HepG2 (cell line): ENCODE measurements around the gene CKAP2L. TPM values are rescaled to one million over a fixed set of nuclear protein-coding genes. Genes with fewer than 3 reads are reported as not detected.

Experiments
- ATAC-seq: fragments of 200-7000 bp; cut with Tn5 transposase; 3 replicates; pipeline ENCODE4 v1.9.1; 2020; ENCODE audit warnings: mild to moderate bottlenecking, moderate library complexity
- BruUV-seq: library from RNA; stranded (reverse); fragments of 400-500 nt; replicated peaks from 2 replicates; lab custom pipeline; 2021; lab: Mats Ljungman, UMichigan
- CTCF ChIA-PET: fragments of 300-600 bp; formaldehyde crosslinking; extraction: SDS; loops from one replicate; lab custom pipeline; 2021; ENCODE audit warnings: low total read pairs, inconsistent platforms, low intra/inter-chr PET ratio; lab: Yijun Ruan, JAX
- POLR2A ChIA-PET: fragments of 350-600 bp; sonication (Branson Sonifier 250); formaldehyde crosslinking; loops from one replicate; lab custom pipeline; 2020; ENCODE audit warnings: antibody characterized with exemption, inconsistent platforms; lab: Yijun Ruan, JAX
- DNase-seq: peaks from one replicate; pipeline ENCODE4 v3.0.0-alpha.2; 2015; ENCODE audit warnings: low spot score
- FAIRE-seq: peaks from 3 replicates; lab custom pipeline; 2011; peaks lifted over from hg19 to GRCh38; lab: Jason Lieb, UNC
- H2AFZ ChIP-seq: one replicate; pipeline ENCODE4 v1.6.1; 2011; ENCODE audit warnings: low read length, inconsistent platforms
- H3K27ac ChIP-seq: fragments of 300-600 bp; 3 replicates; pipeline ENCODE4 v1.8.0; 2011; ENCODE audit warnings: mixed run types, mild to moderate bottlenecking, mixed read lengths, low read length, inconsistent platforms; ENCODE audit not compliant: insufficient read depth; ENCODE audit errors: extremely low read length
- H3K27me3 ChIP-seq, 2 experiments: fragments of 200-600 bp in 1 of 2; 2 replicates in 1 of 2; 3 replicates in 1 of 2; pipeline versions ENCODE4 v1.6.0 to v1.8.0; 2011; ENCODE audit warnings: low read length in 2 of 2, mild to moderate bottlenecking in 2 of 2, moderate library complexity in 2 of 2, inconsistent platforms in 1 of 2; ENCODE audit not compliant: insufficient read depth in 2 of 2, control insufficient read depth in 1 of 2
- H3K36me3 ChIP-seq, 2 experiments: fragments of 200-600 bp in 1 of 2; replicated peaks in 1 of 2; 2 replicates in 1 of 2; 3 replicates in 1 of 2; pipeline versions ENCODE4 v1.5.1 to v1.8.0; 2011; ENCODE audit warnings: low read length in 2 of 2, inconsistent platforms in 1 of 2; ENCODE audit not compliant: insufficient read depth in 2 of 2, control insufficient read depth in 1 of 2
- H3K4me1 ChIP-seq: 2 replicates; pipeline ENCODE4 v1.5.1; 2012; ENCODE audit warnings: low read length, inconsistent platforms; ENCODE audit not compliant: insufficient read depth
- H3K4me2 ChIP-seq: 2 replicates; pipeline ENCODE4 v1.6.0; 2011; ENCODE audit warnings: low read depth, low read length, inconsistent platforms
- H3K4me3 ChIP-seq, 3 experiments: fragments of 200-600 bp in 1 of 3; sonication (generic), shearing (Covaris generic) in 1 of 3; replicated peaks in 1 of 3; 2 replicates each; pipeline ENCODE4 v1.5.1; 2011 to 2016; ENCODE audit warnings: low read length in 3 of 3, inconsistent platforms in 2 of 3, low read depth in 2 of 3, mild to moderate bottlenecking in 2 of 3, control low read depth in 1 of 3, mixed read lengths in 1 of 3; ENCODE audit not compliant: insufficient read depth in 1 of 3
- H3K79me2 ChIP-seq: one replicate; pipeline ENCODE4 v1.6.1; 2011; ENCODE audit warnings: low read length, inconsistent platforms; ENCODE audit not compliant: insufficient read depth
- H3K9ac ChIP-seq: 2 replicates; pipeline ENCODE4 v1.6.0; 2011; ENCODE audit warnings: mild to moderate bottlenecking, low read depth, low read length, inconsistent platforms; ENCODE audit not compliant: insufficient read depth
- H3K9me3 ChIP-seq: 2 replicates; pipeline ENCODE4 v1.5.1; 2012; ENCODE audit warnings: mild to moderate bottlenecking, low read length
- H4K20me1 ChIP-seq: 2 replicates; pipeline ENCODE4 v1.6.0; 2011; ENCODE audit warnings: inconsistent platforms, mild to moderate bottlenecking, low read length, moderate library complexity; ENCODE audit not compliant: insufficient read depth
- FOXK2 ChIP-seq: fragments of 450-650 bp; IDR thresholded peaks from 2 replicates; pipeline ENCODE4 v1.6.1; 2016
- IKZF4 ChIP-seq: sonication (generic); formaldehyde crosslinking; IDR thresholded peaks from 2 replicates; pipeline ENCODE4 v1.5.1; 2020; ENCODE audit warnings: borderline replicate concordance, mild to moderate bottlenecking, low read depth, missing genetic modification reagents; ENCODE audit errors: not compliant biosample characterization
- KDM1A ChIP-seq: IDR thresholded peaks from 2 replicates; pipeline ENCODE4 v1.6.1; 2016; ENCODE audit warnings: missing compliant biosample characterization
- KLF11 ChIP-seq: IDR thresholded peaks from 2 replicates; pipeline ENCODE4 v1.6.1; 2016; ENCODE audit warnings: missing compliant biosample characterization
- MTA1 ChIP-seq: sonication (generic); formaldehyde crosslinking; IDR thresholded peaks from 2 replicates; pipeline ENCODE4 v1.4.0; 2020; ENCODE audit warnings: missing genetic modification reagents, mild to moderate bottlenecking, borderline replicate concordance
- SRSF1 ChIP-seq: fragments of 200-400 bp; formaldehyde crosslinking; optimal IDR thresholded peaks from 2 replicates; pipeline ENCODE3; 2017; ENCODE audit warnings: mild to moderate bottlenecking, low read depth, low read length, moderate library complexity
- ZBTB10 ChIP-seq: sonication (generic); formaldehyde crosslinking; IDR thresholded peaks from 2 replicates; pipeline ENCODE4 v1.4.0; 2020; ENCODE audit warnings: missing genetic modification reagents, borderline replicate concordance
- ZBTB14 ChIP-seq: sonication (generic); formaldehyde crosslinking; IDR thresholded peaks from 2 replicates; pipeline ENCODE4 v1.4.0; 2020; ENCODE audit warnings: missing genetic modification reagents
- ZNF780A ChIP-seq: sonication (generic); formaldehyde crosslinking; IDR thresholded peaks from 2 replicates; pipeline ENCODE4 v1.8.0; 2022; ENCODE audit warnings: mild to moderate bottlenecking, missing genetic modification reagents, moderate library complexity
- WGBS: methylation state at CpG from one replicate; pipeline ENCODE4 v1.1.6; 2017; ENCODE audit warnings: low lambda C conversion rate; 5-methylcytosine and 5-hydroxymethylcytosine counted together
- in situ Hi-C: cut with HindIII; loops from 2 replicates; pipeline ENCODE4 v1.10.0; 2017; ENCODE audit warnings: low pct_unique_long_range_greater_than_20kb; ENCODE audit not compliant: extremely low pct_ligation_motif_present
- intact Hi-C: fragments of 100-400 bp; cut with micrococcal nuclease; formaldehyde crosslinking; loops from one replicate; pipeline ENCODE4 v1.10.0; 2022; ENCODE audit not compliant: unreplicated experiment
- polyA plus RNA-seq, 8 experiments: library from polyadenylated mRNA; depleted of rRNA in 3 of 8; stranded (reverse) in 7 of 8; unstranded in 1 of 8; fragments of >200 nt; fragmentation: Illumina TruSeq in 4 of 8; extraction: Trizol in 4 of 8; gene quantifications; 2 replicates each; pipeline versions ENCODE4 v1.2.1 to v1.2.3, GENCODE V29; 2011 to 2016; ENCODE audit warnings: low read depth in 4 of 8, missing spikeins in 1 of 8, mixed read lengths in 1 of 8; ENCODE audit not compliant: insufficient read depth in 1 of 8
- total RNA-seq, 5 experiments: library from RNA; depleted of rRNA; stranded (reverse); fragments of >200 nt; fragmentation: Illumina TruSeq; extraction: Trizol; gene quantifications; 2 replicates each; pipeline ENCODE4 v1.2.3, GENCODE V29; 2016; ENCODE audit warnings: low read depth in 1 of 5

Gene CKAP2L
- total and polyA plus RNA-seq, 2 of the 13 experiments (the other 11 are each of a cell fraction or from before 2014, with no cell fraction given): 7.1 to 9.5 TPM

GRCh38 chr2:112730791-112731190 is 33.6 kb downstream of the CKAP2L start (continued):
- TF ChIP-seq KDM1A (CRISPR knock-in tag): no peak

- intact Hi-C loops (no loop called here), in situ Hi-C loops (no loop called here)
- no peak overlapping the region for H3K4me3 ChIP-seq
- H3K4me1 ChIP-seq: peaks cover 14% of the 10 kb centered on the region
- no peak overlapping the region for H3K27ac ChIP-seq
- no peak overlapping the region for H2AFZ ChIP-seq
- no peaks in the 10 kb centered on the region for H3K79me2 ChIP-seq
- TF ChIP-seq ZBTB10 (CRISPR knock-in tag) (no peak), IKZF4 (CRISPR knock-in tag) (no peak), ZNF780A (CRISPR knock-in tag) (no peak), ZBTB14 (CRISPR knock-in tag) (no peak), MTA1 (no peak), KLF11 (no peak), FOXK2 (no peak), SRSF1 (no peak)
- FAIRE-seq (no peak), ATAC-seq (no peak), DNase-seq (no peak)
- no peak overlapping the region for H3K9ac ChIP-seq
- H3K9me3 ChIP-seq: no peaks in the 10 kb centered on the region
- no peak overlapping the region for H3K4me2 ChIP-seq
- CTCF ChIA-PET: no interaction called here
- POLR2A ChIA-PET: no interaction called here
- no peaks in the 10 kb centered on the region for H4K20me1 ChIP-seq
- no peaks in the 10 kb centered on the region for H3K36me3 ChIP-seq
- 80% methylated on average over 8 of the region's 8 CpGs for WGBS
- no TSS peak for BruUV-seq
- no peaks in the 10 kb centered on the region; a peak in 1 of 5 replicates for H3K27me3 ChIP-seq
Measured at GRCh38 chr2:112730216-112730615, 34.2 kb downstream of the CKAP2L start.
